HepG2 (cell line): ENCODE results near the gene TULP3. TPM values are rescaled to one million over a fixed set of nuclear protein-coding genes. Genes with fewer than 3 reads are reported as not detected.

Experiments used
- ATAC-seq: fragments of 200-7000 bp; cut with Tn5 transposase; 3 replicates; pipeline ENCODE4 v1.9.1; 2020; ENCODE audit warnings: mild to moderate bottlenecking, moderate library complexity
- BruUV-seq: library from RNA; stranded (reverse); fragments of 400-500 nt; replicated peaks from 2 replicates; lab custom pipeline; 2021; lab: Mats Ljungman, UMichigan
- CTCF ChIA-PET: fragments of 300-600 bp; formaldehyde crosslinking; extraction: SDS; loops from one replicate; lab custom pipeline; 2021; ENCODE audit warnings: low total read pairs, inconsistent platforms, low intra/inter-chr PET ratio; lab: Yijun Ruan, JAX
- POLR2A ChIA-PET: fragments of 350-600 bp; sonication (Branson Sonifier 250); formaldehyde crosslinking; loops from one replicate; lab custom pipeline; 2020; ENCODE audit warnings: antibody characterized with exemption, inconsistent platforms; lab: Yijun Ruan, JAX
- DNase-seq: peaks from one replicate; pipeline ENCODE4 v3.0.0-alpha.2; 2015; ENCODE audit warnings: low spot score
- FAIRE-seq: peaks from 3 replicates; lab custom pipeline; 2011; peaks lifted over from hg19 to GRCh38; lab: Jason Lieb, UNC
- H2AFZ ChIP-seq: one replicate; pipeline ENCODE4 v1.6.1; 2011; ENCODE audit warnings: low read length, inconsistent platforms
- H3K27ac ChIP-seq: fragments of 300-600 bp; 3 replicates; pipeline ENCODE4 v1.8.0; 2011; ENCODE audit warnings: mixed run types, mild to moderate bottlenecking, mixed read lengths, low read length, inconsistent platforms; ENCODE audit not compliant: insufficient read depth; ENCODE audit errors: extremely low read length
- H3K27me3 ChIP-seq, 2 experiments: fragments of 200-600 bp in 1 of 2; 2 replicates in 1 of 2; 3 replicates in 1 of 2; pipeline versions ENCODE4 v1.6.0 to v1.8.0; 2011; ENCODE audit warnings: low read length in 2 of 2, mild to moderate bottlenecking in 2 of 2, moderate library complexity in 2 of 2, inconsistent platforms in 1 of 2; ENCODE audit not compliant: insufficient read depth in 2 of 2, control insufficient read depth in 1 of 2
- H3K36me3 ChIP-seq, 2 experiments: fragments of 200-600 bp in 1 of 2; replicated peaks in 1 of 2; 2 replicates in 1 of 2; 3 replicates in 1 of 2; pipeline versions ENCODE4 v1.5.1 to v1.8.0; 2011; ENCODE audit warnings: low read length in 2 of 2, inconsistent platforms in 1 of 2; ENCODE audit not compliant: insufficient read depth in 2 of 2, control insufficient read depth in 1 of 2
- H3K4me1 ChIP-seq: 2 replicates; pipeline ENCODE4 v1.5.1; 2012; ENCODE audit warnings: low read length, inconsistent platforms; ENCODE audit not compliant: insufficient read depth
- H3K4me2 ChIP-seq: 2 replicates; pipeline ENCODE4 v1.6.0; 2011; ENCODE audit warnings: low read depth, low read length, inconsistent platforms
- H3K4me3 ChIP-seq, 3 experiments: fragments of 200-600 bp in 1 of 3; sonication (generic), shearing (Covaris generic) in 1 of 3; replicated peaks in 1 of 3; 2 replicates each; pipeline ENCODE4 v1.5.1; 2011 to 2016; ENCODE audit warnings: low read length in 3 of 3, inconsistent platforms in 2 of 3, low read depth in 2 of 3, mild to moderate bottlenecking in 2 of 3, control low read depth in 1 of 3, mixed read lengths in 1 of 3; ENCODE audit not compliant: insufficient read depth in 1 of 3
- H3K79me2 ChIP-seq: one replicate; pipeline ENCODE4 v1.6.1; 2011; ENCODE audit warnings: low read length, inconsistent platforms; ENCODE audit not compliant: insufficient read depth
- H3K9ac ChIP-seq: 2 replicates; pipeline ENCODE4 v1.6.0; 2011; ENCODE audit warnings: mild to moderate bottlenecking, low read depth, low read length, inconsistent platforms; ENCODE audit not compliant: insufficient read depth
- H3K9me3 ChIP-seq: 2 replicates; pipeline ENCODE4 v1.5.1; 2012; ENCODE audit warnings: mild to moderate bottlenecking, low read length
- H4K20me1 ChIP-seq: 2 replicates; pipeline ENCODE4 v1.6.0; 2011; ENCODE audit warnings: inconsistent platforms, mild to moderate bottlenecking, low read length, moderate library complexity; ENCODE audit not compliant: insufficient read depth
- CAMTA2 ChIP-seq: sonication (generic); formaldehyde crosslinking; IDR thresholded peaks from 2 replicates; pipeline ENCODE4 v1.4.0; 2020; ENCODE audit warnings: mild to moderate bottlenecking, missing genetic modification reagents, borderline replicate concordance
- CC2D1A ChIP-seq: sonication (generic); formaldehyde crosslinking; IDR thresholded peaks from 2 replicates; pipeline ENCODE4 v1.8.1; 2023; ENCODE audit warnings: mild to moderate bottlenecking, missing genetic modification reagents
- FOXK1 ChIP-seq: sonication (generic); formaldehyde crosslinking; IDR thresholded peaks from 2 replicates; pipeline ENCODE4 v1.4.0; 2020; ENCODE audit warnings: low read depth, missing genetic modification reagents, borderline replicate concordance
- HDAC1 ChIP-seq: sonication (generic); formaldehyde crosslinking; IDR thresholded peaks from 2 replicates; pipeline ENCODE4 v1.5.1; 2020; ENCODE audit warnings: mild to moderate bottlenecking, missing genetic modification reagents
- MAFK ChIP-seq, 2 experiments: IDR thresholded peaks in 1 of 2; conservative IDR thresholded peaks in 1 of 2; 2 replicates each; pipeline ENCODE4 v1.6.1; 2011; ENCODE audit warnings: improper control_type of control experiment in 2 of 2, low read length in 2 of 2
- NCOR1 ChIP-seq: fragments of 200-600 bp; sonication (generic); IDR thresholded peaks from 2 replicates; pipeline ENCODE4 v1.7.0; 2017; ENCODE audit warnings: antibody characterized with exemption, low read length, borderline replicate concordance
- NR2C2 ChIP-seq: sonication (generic); formaldehyde crosslinking; IDR thresholded peaks from 2 replicates; pipeline ENCODE4 v1.4.0; 2020; ENCODE audit warnings: missing genetic modification reagents, mild to moderate bottlenecking, moderate library complexity, borderline replicate concordance
- NR2F6 ChIP-seq, 2 experiments: IDR thresholded peaks; 2 replicates each; pipeline ENCODE4 v1.6.1; 2016; ENCODE audit warnings: antibody characterized with exemption in 1 of 2, mild to moderate bottlenecking in 1 of 2
- SALL1 ChIP-seq: sonication (generic); formaldehyde crosslinking; IDR thresholded peaks from 2 replicates; pipeline ENCODE4 v1.8.0; 2022; ENCODE audit warnings: mild to moderate bottlenecking, missing genetic modification reagents
- SAP130 ChIP-seq: IDR thresholded peaks from 2 replicates; pipeline ENCODE4 v1.6.1; 2016; ENCODE audit warnings: low read depth
- THAP11 ChIP-seq: IDR thresholded peaks from 2 replicates; pipeline ENCODE4 v1.6.1; 2016; ENCODE audit warnings: missing biosample characterization, missing genetic modification reagents
- UBTF ChIP-seq: sonication (generic); formaldehyde crosslinking; IDR thresholded peaks from 2 replicates; pipeline ENCODE4 v1.4.0; 2020; ENCODE audit warnings: mild to moderate bottlenecking, missing genetic modification reagents
- XBP1 ChIP-seq: sonication (generic); formaldehyde crosslinking; IDR thresholded peaks from 2 replicates; pipeline ENCODE4 v1.5.0; 2020; ENCODE audit warnings: missing genetic modification reagents
- ZBTB38 ChIP-seq: sonication (generic); formaldehyde crosslinking; IDR thresholded peaks from 2 replicates; pipeline ENCODE4 v1.5.1; 2020; ENCODE audit warnings: mild to moderate bottlenecking, missing genetic modification reagents
- ZNF644 ChIP-seq: IDR thresholded peaks from 2 replicates; pipeline ENCODE4 v1.6.1; 2016; ENCODE audit warnings: low read depth
- ZNF766 ChIP-seq: sonication (generic); formaldehyde crosslinking; IDR thresholded peaks from 2 replicates; pipeline ENCODE4 v1.5.0; 2020; ENCODE audit warnings: missing genetic modification reagents, borderline replicate concordance
- WGBS: methylation state at CpG from one replicate; pipeline ENCODE4 v1.1.6; 2017; ENCODE audit warnings: low lambda C conversion rate; 5-methylcytosine and 5-hydroxymethylcytosine counted together
- in situ Hi-C: cut with HindIII; loops from 2 replicates; pipeline ENCODE4 v1.10.0; 2017; ENCODE audit warnings: low pct_unique_long_range_greater_than_20kb; ENCODE audit not compliant: extremely low pct_ligation_motif_present
- intact Hi-C: fragments of 100-400 bp; cut with micrococcal nuclease; formaldehyde crosslinking; loops from one replicate; pipeline ENCODE4 v1.10.0; 2022; ENCODE audit not compliant: unreplicated experiment
- polyA plus RNA-seq, 8 experiments: library from polyadenylated mRNA; depleted of rRNA in 3 of 8; stranded (reverse) in 7 of 8; unstranded in 1 of 8; fragments of >200 nt; fragmentation: Illumina TruSeq in 4 of 8; extraction: Trizol in 4 of 8; gene quantifications; 2 replicates each; pipeline versions ENCODE4 v1.2.1 to v1.2.3, GENCODE V29; 2011 to 2016; ENCODE audit warnings: low read depth in 4 of 8, missing spikeins in 1 of 8, mixed read lengths in 1 of 8; ENCODE audit not compliant: insufficient read depth in 1 of 8
- total RNA-seq, 5 experiments: library from RNA; depleted of rRNA; stranded (reverse); fragments of >200 nt; fragmentation: Illumina TruSeq; extraction: Trizol; gene quantifications; 2 replicates each; pipeline ENCODE4 v1.2.3, GENCODE V29; 2016; ENCODE audit warnings: low read depth in 1 of 5
- TF ChIP-seq, protein P1 (sequence below): sonication (generic); formaldehyde crosslinking; conservative IDR thresholded peaks from 2 replicates; pipeline ENCODE4 v1.4.0; 2020; ENCODE audit warnings: mild to moderate bottlenecking, missing genetic modification reagents, moderate library complexity

The TULP3 gene
- total and polyA plus RNA-seq, 2 of the 13 experiments (the other 11 are each of a cell fraction or from before 2014, with no cell fraction given): 11.2 to 13.2 TPM

DNA sequence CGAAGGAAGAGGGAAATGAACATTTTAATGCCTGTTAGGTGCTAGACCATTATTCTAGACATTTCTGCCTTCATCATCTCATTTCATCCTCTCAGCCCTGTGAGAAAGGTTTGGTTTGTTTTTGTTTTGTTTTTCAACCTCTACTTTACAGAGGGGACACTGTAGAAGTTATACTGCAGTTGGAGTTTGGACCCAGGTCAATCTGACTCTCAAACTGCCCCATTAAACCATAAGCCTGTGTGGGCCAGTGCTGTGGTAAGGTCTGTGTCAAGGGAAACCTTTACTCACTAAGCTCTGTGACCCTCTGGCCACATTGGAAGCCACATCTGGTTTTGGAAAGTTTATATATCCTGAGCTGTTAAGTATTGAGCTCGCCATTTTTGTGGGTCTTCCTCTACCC lies 77.0 kb downstream of the TULP3 start:
- H3K4me3 ChIP-seq: no peak overlapping the region
- no peaks in the 10 kb centered on the region for H3K27me3 ChIP-seq
- peak overlapping the region; percentile 39 for H3K4me2 ChIP-seq
- ChIA-PET CTCF (no interaction called here), POLR2A (interaction anchor here (0.6 kb wide), 1 partner anchor 9 kb away, joined by 5 read pairs; no protein-coding TSS in a partner anchor)
- FAIRE-seq: peak; percentile 66
- peaks cover 14 to 30% of the 10 kb centered on the region in 2 experiments for H3K36me3 ChIP-seq
- no peaks in the 10 kb centered on the region for H3K9me3 ChIP-seq
- H3K9ac ChIP-seq: no peak overlapping the region
- peak; percentile 70 for DNase-seq
- ATAC-seq: peak; percentile 40
- H2AFZ ChIP-seq: no peak overlapping the region
- BruUV-seq: TSS peak; percentile 4
- peak overlapping the region; percentile 32 for H3K27ac ChIP-seq
- in situ Hi-C loops (no loop called here), intact Hi-C loops (no loop called here)
- peaks cover 56% of the 10 kb centered on the region for H3K4me1 ChIP-seq
- WGBS: 68% methylated on average over 2 of the region's 2 CpGs
- peaks cover 73% of the 10 kb centered on the region for H3K79me2 ChIP-seq
- 0 out of 2 replicates have a peak, but pooled peaks cover 2% of the 10 kb centered on the region for H4K20me1 ChIP-seq
- 0 out of 2 replicates have a peak, but pooled peaks have one; percentile 16 for TF ChIP-seq FOXK1 (CRISPR knock-in tag)
- TF ChIP-seq CAMTA2 (CRISPR knock-in tag): no peak
- peak; percentile 37; the same call in 1 of the 2 replicates for TF ChIP-seq NR2C2
- peak; percentile 63; the same call in 1 of the 2 replicates for TF ChIP-seq SAP130
- TF ChIP-seq CC2D1A (CRISPR knock-in tag): no peak
- peak; percentile 66; the same call in 1 of the 2 replicates for TF ChIP-seq ZNF644 (CRISPR knock-in tag)
- TF ChIP-seq XBP1 (CRISPR knock-in tag): no peak
- 0 out of 2 replicates have a peak, but pooled peaks have one; percentile 20 for TF ChIP-seq NR2F6 (IDR thresholded peaks at IDR 0.05)
- 0 out of 2 replicates have a peak, but pooled peaks have one; percentile 23 for TF ChIP-seq NR2F6 (CRISPR knock-in tag; IDR thresholded peaks at IDR 0.05)
- TF ChIP-seq HDAC1 (CRISPR knock-in tag): no peak
- TF ChIP-seq THAP11 (CRISPR knock-in tag): no peak
- TF ChIP-seq NCOR1: peak; percentile 47; the same call in 1 of the 2 replicates
- TF ChIP-seq, protein P1, sequence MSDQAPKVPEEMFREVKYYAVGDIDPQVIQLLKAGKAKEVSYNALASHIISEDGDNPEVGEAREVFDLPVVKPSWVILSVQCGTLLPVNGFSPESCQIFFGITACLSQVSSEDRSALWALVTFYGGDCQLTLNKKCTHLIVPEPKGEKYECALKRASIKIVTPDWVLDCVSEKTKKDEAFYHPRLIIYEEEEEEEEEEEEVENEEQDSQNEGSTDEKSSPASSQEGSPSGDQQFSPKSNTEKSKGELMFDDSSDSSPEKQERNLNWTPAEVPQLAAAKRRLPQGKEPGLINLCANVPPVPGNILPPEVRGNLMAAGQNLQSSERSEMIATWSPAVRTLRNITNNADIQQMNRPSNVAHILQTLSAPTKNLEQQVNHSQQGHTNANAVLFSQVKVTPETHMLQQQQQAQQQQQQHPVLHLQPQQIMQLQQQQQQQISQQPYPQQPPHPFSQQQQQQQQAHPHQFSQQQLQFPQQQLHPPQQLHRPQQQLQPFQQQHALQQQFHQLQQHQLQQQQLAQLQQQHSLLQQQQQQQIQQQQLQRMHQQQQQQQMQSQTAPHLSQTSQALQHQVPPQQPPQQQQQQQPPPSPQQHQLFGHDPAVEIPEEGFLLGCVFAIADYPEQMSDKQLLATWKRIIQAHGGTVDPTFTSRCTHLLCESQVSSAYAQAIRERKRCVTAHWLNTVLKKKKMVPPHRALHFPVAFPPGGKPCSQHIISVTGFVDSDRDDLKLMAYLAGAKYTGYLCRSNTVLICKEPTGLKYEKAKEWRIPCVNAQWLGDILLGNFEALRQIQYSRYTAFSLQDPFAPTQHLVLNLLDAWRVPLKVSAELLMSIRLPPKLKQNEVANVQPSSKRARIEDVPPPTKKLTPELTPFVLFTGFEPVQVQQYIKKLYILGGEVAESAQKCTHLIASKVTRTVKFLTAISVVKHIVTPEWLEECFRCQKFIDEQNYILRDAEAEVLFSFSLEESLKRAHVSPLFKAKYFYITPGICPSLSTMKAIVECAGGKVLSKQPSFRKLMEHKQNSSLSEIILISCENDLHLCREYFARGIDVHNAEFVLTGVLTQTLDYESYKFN (CRISPR knock-in tag): peak; percentile 70
- no peak for TF ChIP-seq ZBTB38 (CRISPR knock-in tag)
- no peak for TF ChIP-seq UBTF (CRISPR knock-in tag)
- TF ChIP-seq SALL1 (CRISPR knock-in tag): 0 out of 2 replicates have a peak, but pooled peaks have one; percentile 23
- TF ChIP-seq ZNF766 (CRISPR knock-in tag): no peak
- no peak for TF ChIP-seq MAFK (conservative IDR thresholded peaks at IDR 0.05 in 1 of 2, IDR thresholded peaks at IDR 0.05 in 1 of 2; ENCODE audit: low read length in 2 of 2)
